ENCODE measurements around the gene AP4B1. TPM values are rescaled to one million over a fixed set of nuclear protein-coding genes. Genes with fewer than 3 reads are reported as not detected.
"Not testable (repeated sequence)": the region's sequence is repeated elsewhere in the genome, so short reads cannot be mapped to it uniquely, and the experiment has no call there.

AP4B1 gene
- total RNA-seq, 5 donors from 2014 or later (not counting 1 experiment from before 2014, with no cell fraction given), result 57.8 to 66.4 (median 61.5) TPM

- Mint-ChIP-seq H3K36me3 (peaks cover 45% of the 10 kb centered on the region), H3K4me1 (peaks cover 13 to 16% (median 14%) of the 10 kb centered on the region in 3 donors), H3K27ac (peak overlapping the region in 1 of 2 donors; percentile 58)
- 84% methylated on average over 4 of the region's 6 CpGs for WGBS (ENCODE audit: insufficient coverage)
- ATAC-seq (replicated peaks in 1 of 4); H3K9me3 Mint-ChIP-seq; POLR2A ChIA-PET; H3K27ac ChIP-seq (ENCODE audit: low read length); H3K4me3 Mint-ChIP-seq; H3K4me3 ChIP-seq (ENCODE audit: control insufficient read depth in 1 of 2, extremely low read depth in 1 of 2, low read length in 1 of 2); H3K27me3 ChIP-seq (replicated peaks in 1 of 2; ENCODE audit: control insufficient read depth in 2 of 2, extremely low read depth in 1 of 2, insufficient read depth in 2 of 2, low read length in 1 of 2); CTCF ChIA-PET; H3K27me3 Mint-ChIP-seq; DNase-seq; H3K9me3 ChIP-seq: not testable (repeated sequence)
- Histone ChIP-seq H3K36me3 (ENCODE audit: control insufficient read depth in 2 of 2, extremely low read depth in 1 of 2, insufficient read depth in 1 of 2, low read length in 1 of 2) (peaks cover 10 to 42% of the 10 kb centered on the region in 2 donors), H3K4me1 (ENCODE audit: control insufficient read depth in 1 of 2, extremely low read depth in 1 of 2, insufficient read depth in 2 of 2, low read length in 2 of 2) (peaks cover 3 to 11% of the 10 kb centered on the region in 2 experiments)
Measured at GRCh38 chr1:113852694-113853093, 51.9 kb downstream of the AP4B1 start.

GRCh38 chr1:113850127-113850796 is 54.3 kb downstream of the AP4B1 start:
- H3K27me3 Mint-ChIP-seq, result no peaks in the 10 kb centered on the region
- peaks cover 13 to 16% (median 14%) of the 10 kb centered on the region in 3 donors for H3K4me1 Mint-ChIP-seq
- Histone ChIP-seq H3K4me1 (ENCODE audit: control insufficient read depth in 1 of 2, extremely low read depth in 1 of 2, insufficient read depth in 2 of 2, low read length in 2 of 2) (peaks cover 3 to 11% of the 10 kb centered on the region in 2 experiments), H3K27me3 (replicated peaks in 1 of 2; ENCODE audit: control insufficient read depth in 2 of 2, extremely low read depth in 1 of 2, insufficient read depth in 2 of 2, low read length in 1 of 2) (no peaks in the 10 kb centered on the region), H3K9me3 (no peaks in the 10 kb centered on the region), H3K27ac (ENCODE audit: low read length) (peak overlapping the region; percentile 54), H3K36me3 (ENCODE audit: control insufficient read depth in 2 of 2, extremely low read depth in 1 of 2, insufficient read depth in 1 of 2, low read length in 1 of 2) (peaks cover 10 to 35% of the 10 kb centered on the region in 2 donors), H3K4me3 (ENCODE audit: control insufficient read depth in 1 of 2, extremely low read depth in 1 of 2, low read length in 1 of 2) (no peak overlapping the region)
- peak overlapping the region in 1 of 3 donors; percentile 30 for H3K4me3 Mint-ChIP-seq
- DNase-seq, result peak in 1 of 35 experiments; percentile 32
- CTCF ChIA-PET, result interaction anchor here in 1 of 2 donors (0.8 to 1.4 kb wide), 7 partner anchors 9 to 93 kb away, joined by 3 to 5 read pairs (median 3); partner anchors contain the start of genes AP4B1 and HIPK1
- ATAC-seq (replicated peaks in 1 of 4), result peak in 2 of 4 experiments; percentile 46 to 67
- H3K27ac Mint-ChIP-seq, result peak overlapping the region; percentile 73 to 77
- peaks cover 48% of the 10 kb centered on the region for H3K36me3 Mint-ChIP-seq
- peaks cover 0 to 9% (median 0%) of the 10 kb centered on the region in 3 donors for H3K9me3 Mint-ChIP-seq
- no CpG with 5 or more reads among the region's 3 CpGs for WGBS (ENCODE audit: insufficient coverage)
- POLR2A ChIA-PET, result interaction anchor here (0.6 to 1.5 kb wide), 6 partner anchors 12 to 80 kb away, joined by 3 to 11 read pairs (median 3); partner anchors contain the start of genes AP4B1 (in 1 of the 2) and HIPK1 (in 1 of the 2)

GRCh38 chr1:113849072-113849471 is 55.5 kb downstream of the AP4B1 start:
- DNase-seq (no peak), ATAC-seq (replicated peaks in 1 of 4) (no peak)
- Mint-ChIP-seq H3K4me1 (peaks cover 13 to 16% (median 14%) of the 10 kb centered on the region in 3 donors), H3K36me3 (peaks cover 41% of the 10 kb centered on the region), H3K27me3 (no peaks in the 10 kb centered on the region), H3K4me3 (no peak overlapping the region), H3K27ac (no peak overlapping the region), H3K9me3 (peaks cover 0 to 9% (median 0%) of the 10 kb centered on the region in 3 donors)
- POLR2A ChIA-PET, result interaction anchor here (0.7 to 0.9 kb wide), 3 partner anchors 13 to 109 kb away, joined by 3 read pairs; no protein-coding TSS in a partner anchor
- Histone ChIP-seq H3K4me1 (ENCODE audit: control insufficient read depth in 1 of 2, extremely low read depth in 1 of 2, insufficient read depth in 2 of 2, low read length in 2 of 2) (peaks cover 3 to 11% of the 10 kb centered on the region in 2 experiments), H3K27me3 (replicated peaks in 1 of 2; ENCODE audit: control insufficient read depth in 2 of 2, extremely low read depth in 1 of 2, insufficient read depth in 2 of 2, low read length in 1 of 2) (no peaks in the 10 kb centered on the region), H3K36me3 (ENCODE audit: control insufficient read depth in 2 of 2, extremely low read depth in 1 of 2, insufficient read depth in 1 of 2, low read length in 1 of 2) (peaks cover 7 to 29% of the 10 kb centered on the region in 2 donors), H3K27ac (ENCODE audit: low read length) (no peak overlapping the region), H3K4me3 (ENCODE audit: control insufficient read depth in 1 of 2, extremely low read depth in 1 of 2, low read length in 1 of 2) (no peak overlapping the region), H3K9me3 (no peaks in the 10 kb centered on the region)
- CTCF ChIA-PET, result interaction anchor here (0.5 to 1.4 kb wide), 4 partner anchors 14 to 571 kb away, joined by 3 to 6 read pairs (median 3); no protein-coding TSS in a partner anchor

- H3K9me3 Mint-ChIP-seq, result peaks cover 0 to 9% (median 0%) of the 10 kb centered on the region in 3 donors
- peaks cover 44% of the 10 kb centered on the region for H3K36me3 Mint-ChIP-seq
- no peak overlapping the region for H3K4me3 Mint-ChIP-seq
- ChIA-PET POLR2A (interaction anchor here in 1 of 2 donors (0.6 kb wide), 1 partner anchor 71 kb away, joined by 3 read pairs; no protein-coding TSS in a partner anchor), CTCF (no interaction called here)
- H3K27ac Mint-ChIP-seq, result peak overlapping the region; percentile 6 to 15
- peaks cover 13 to 16% (median 14%) of the 10 kb centered on the region in 3 donors for H3K4me1 Mint-ChIP-seq
- Histone ChIP-seq H3K36me3 (ENCODE audit: control insufficient read depth in 2 of 2, extremely low read depth in 1 of 2, insufficient read depth in 1 of 2, low read length in 1 of 2) (peaks cover 0 to 35% of the 10 kb centered on the region in 2 donors), H3K27me3 (replicated peaks in 1 of 2; ENCODE audit: control insufficient read depth in 2 of 2, extremely low read depth in 1 of 2, insufficient read depth in 2 of 2, low read length in 1 of 2) (no peaks in the 10 kb centered on the region), H3K4me1 (ENCODE audit: control insufficient read depth in 1 of 2, extremely low read depth in 1 of 2, insufficient read depth in 2 of 2, low read length in 2 of 2) (peaks cover 3 to 11% of the 10 kb centered on the region in 2 experiments), H3K4me3 (ENCODE audit: control insufficient read depth in 1 of 2, extremely low read depth in 1 of 2, low read length in 1 of 2) (no peak overlapping the region), H3K9me3 (no peaks in the 10 kb centered on the region), H3K27ac (ENCODE audit: low read length) (no peak overlapping the region)
- WGBS (ENCODE audit: insufficient coverage), result no CpG with 5 or more reads among the region's 2 CpGs
- DNase-seq (no peak), ATAC-seq (replicated peaks in 1 of 4) (no peak)
- no peaks in the 10 kb centered on the region for H3K27me3 Mint-ChIP-seq
Measured at GRCh38 chr1:113846391-113847035, 58.1 kb downstream of the AP4B1 start.

Other genes starting within 250 kb of the AP4B1 start
- gene PHTF1, start 145.3 kb downstream of the AP4B1 start, total RNA-seq, result 10 to 100 TPM in 2 of 5 donors, 1 to 10 TPM in 3; 5.9 to 10.5 (median 9.2) TPM
- 10 to 100 TPM; 43.9 to 49.9 (median 45.1) TPM for gene RSBN1, start 92.3 kb downstream of the AP4B1 start, total RNA-seq
- 10 to 100 TPM; 25.6 to 45.9 (median 26.6) TPM for gene PTPN22, start 33.1 kb downstream of the AP4B1 start, total RNA-seq
- gene BCL2L15, start 17.2 kb downstream of the AP4B1 start, total RNA-seq, result 1 to 10 TPM; 1.2 to 5.8 (median 1.7) TPM
- gene DCLRE1B, start 527 bp upstream of the AP4B1 start, total RNA-seq, result 1 to 10 TPM; 5.6 to 6.1 (median 5.9) TPM
- 100 to 1,000 TPM in 4 of 5 donors, 10 to 100 TPM in 1; 99.5 to 189 (median 103) TPM for gene HIPK1, start 24.5 kb upstream of the AP4B1 start, total RNA-seq
- gene OLFML3, start 74.7 kb upstream of the AP4B1 start, total RNA-seq, result 1 to 10 TPM in 1 of 5 donors, under 1 TPM in 4; 0.23 to 1.2 (median 0.63) TPM
- under 1 TPM in 3 of 5 donors, not detected in 2; 0.12 to 0.20 (median 0.18) TPM for gene SYT6, start 249.1 kb upstream of the AP4B1 start, total RNA-seq